H1 (cell line): ENCODE results near the gene CDC73. TPM values are rescaled to one million over a fixed set of nuclear protein-coding genes. Genes with fewer than 3 reads are reported as not detected.

ENCODE experiments used
- CTCF ChIA-PET: fragments of 300-600 bp; sonication (Branson Sonifier 250); formaldehyde crosslinking; loops from one replicate; lab custom pipeline; 2021; ENCODE audit not compliant: partially characterized antibody; lab: Charles Lee
- POLR2A ChIA-PET: fragments of 300-600 bp; sonication (Branson Sonifier 250); formaldehyde crosslinking; loops from one replicate; lab custom pipeline; 2021; ENCODE audit warnings: inconsistent platforms; ENCODE audit not compliant: partially characterized antibody; lab: Charles Lee
- DNase-seq, 2 experiments: peaks; one replicate each; pipeline versions ENCODE4 v3.0.0 to v3.0.0-alpha.2; 2010 to 2022; ENCODE audit warnings: low spot score in 2 of 2, low read depth in 1 of 2, mixed read lengths in 1 of 2
- FAIRE-seq: peaks from 2 replicates; lab custom pipeline; 2011; peaks lifted over from hg19 to GRCh38; lab: Jason Lieb, UNC
- H2AFZ ChIP-seq: 2 replicates; pipeline ENCODE4 v1.8.1; 2012; ENCODE audit warnings: low read length, inconsistent platforms
- H2AK5ac ChIP-seq: 2 replicates; pipeline ENCODE4 v1.6.1; 2013; ENCODE audit warnings: low read depth, low read length
- H2BK120ac ChIP-seq: replicated peaks from 2 replicates; pipeline ENCODE3; 2013; ENCODE audit warnings: low read depth, low read length, inconsistent platforms
- H2BK12ac ChIP-seq: 2 replicates; pipeline ENCODE4 v1.6.1; 2013; ENCODE audit warnings: low read depth, low read length
- H2BK15ac ChIP-seq: 2 replicates; pipeline ENCODE4 v1.6.1; 2013; ENCODE audit warnings: low read length
- H2BK20ac ChIP-seq: 2 replicates; pipeline ENCODE4 v1.6.1; 2013; ENCODE audit warnings: low read length
- H2BK5ac ChIP-seq: 2 replicates; pipeline ENCODE4 v1.6.1; 2013; ENCODE audit warnings: low read depth, low read length
- H3K14ac ChIP-seq: 2 replicates; pipeline ENCODE4 v1.6.1; 2013; ENCODE audit warnings: inconsistent platforms; ENCODE audit not compliant: insufficient read length
- H3K18ac ChIP-seq: 2 replicates; pipeline ENCODE4 v1.6.1; 2013; ENCODE audit warnings: low read length; ENCODE audit errors: extremely low read depth
- H3K23ac ChIP-seq: 2 replicates; pipeline ENCODE4 v1.6.1; 2013; ENCODE audit warnings: inconsistent platforms; ENCODE audit not compliant: insufficient read length
- H3K23me2 ChIP-seq: 2 replicates; pipeline ENCODE4 v1.6.1; 2013; ENCODE audit warnings: low read depth, low read length
- H3K27ac ChIP-seq: 2 replicates; pipeline ENCODE4 v1.6.1; 2011; ENCODE audit warnings: low read depth, low read length, inconsistent platforms
- H3K27me3 ChIP-seq, 4 experiments: replicated peaks in 1 of 4; 1 replicate in 1 of 4; 2 replicates in 3 of 4; pipeline versions ENCODE4 v1.6.1 to v1.8.1; 2011 to 2013; ENCODE audit warnings: low read length in 3 of 4, mild to moderate bottlenecking in 3 of 4, inconsistent platforms in 2 of 4, mixed read lengths in 2 of 4, moderate library complexity in 1 of 4; ENCODE audit not compliant: control insufficient read depth in 3 of 4, insufficient read depth in 3 of 4; ENCODE audit errors: extremely low read depth in 1 of 4
- H3K36me3 ChIP-seq, 4 experiments: 2 replicates each; pipeline versions ENCODE4 v1.6.1 to v1.8.1; 2011 to 2013; ENCODE audit warnings: mild to moderate bottlenecking in 4 of 4, low read length in 3 of 4, moderate library complexity in 2 of 4, control low read depth in 1 of 4, inconsistent platforms in 1 of 4; ENCODE audit not compliant: insufficient read depth in 4 of 4, control insufficient read depth in 2 of 4
- H3K4ac ChIP-seq: replicated peaks from 2 replicates; pipeline ENCODE3; 2013; ENCODE audit warnings: low read length, low read depth, mixed read lengths, inconsistent platforms; ENCODE audit not compliant: insufficient read length
- H3K4me1 ChIP-seq, 4 experiments: replicated peaks in 1 of 4; 1 replicate in 1 of 4; 2 replicates in 3 of 4; pipeline versions ENCODE4 v1.6.1 to v1.8.1; 2011 to 2013; ENCODE audit warnings: low read length in 3 of 4, inconsistent platforms in 2 of 4, mixed read lengths in 1 of 4; ENCODE audit not compliant: insufficient read depth in 4 of 4, control insufficient read depth in 3 of 4
- H3K4me2 ChIP-seq, 2 experiments: 2 replicates each; pipeline versions ENCODE4 v1.6.1 to v1.8.1; 2011 to 2013; ENCODE audit warnings: low read depth in 2 of 2, low read length in 2 of 2, control low read depth in 1 of 2, inconsistent platforms in 1 of 2, mild to moderate bottlenecking in 1 of 2; ENCODE audit not compliant: insufficient read depth in 1 of 2
- H3K4me3 ChIP-seq, 4 experiments: fragments of 200-600, 300-600 bp in 1 of 4; sonication (generic), shearing (Covaris generic), sonication (Bioruptor Twin) in 1 of 4; 2 replicates each; pipeline versions ENCODE4 v1.5.1 to v1.8.1; 2011 to 2016; ENCODE audit warnings: low read length in 4 of 4, low read depth in 3 of 4, control low read depth in 2 of 4, inconsistent platforms in 2 of 4, mild to moderate bottlenecking in 2 of 4, mixed read lengths in 1 of 4, moderate library complexity in 1 of 4; ENCODE audit not compliant: insufficient read depth in 2 of 4; ENCODE audit errors: extremely low read depth in 1 of 4
- H3K56ac ChIP-seq: replicated peaks from 2 replicates; pipeline ENCODE3; 2013; ENCODE audit warnings: low read depth, mild to moderate bottlenecking, mixed read lengths, low read length, inconsistent platforms; ENCODE audit not compliant: insufficient read length
- H3K79me1 ChIP-seq: 2 replicates; pipeline ENCODE4 v1.6.1; 2013; ENCODE audit warnings: low read depth, low read length, control low read depth
- H3K79me2 ChIP-seq, 2 experiments: 2 replicates each; pipeline versions ENCODE4 v1.6.1 to v1.8.1; 2012 to 2013; ENCODE audit warnings: low read length in 2 of 2, mild to moderate bottlenecking in 2 of 2, inconsistent platforms in 1 of 2; ENCODE audit not compliant: insufficient read depth in 2 of 2, control insufficient read depth in 1 of 2
- H3K9ac ChIP-seq, 4 experiments: replicated peaks in 1 of 4; 1 replicate in 1 of 4; 2 replicates in 3 of 4; pipeline versions ENCODE4 v1.6.1 to v1.8.1; 2011 to 2013; ENCODE audit warnings: low read depth in 3 of 4, low read length in 3 of 4, control low read depth in 2 of 4, mild to moderate bottlenecking in 2 of 4, moderate library complexity in 2 of 4, inconsistent platforms in 1 of 4; ENCODE audit errors: extremely low read depth in 1 of 4
- H3K9me3 ChIP-seq, 2 experiments: 2 replicates each; pipeline versions ENCODE4 v1.6.1 to v1.8.1; 2012 to 2013; ENCODE audit warnings: mild to moderate bottlenecking in 2 of 2, moderate library complexity in 2 of 2, control low read depth in 1 of 2, inconsistent platforms in 1 of 2, low read depth in 1 of 2, low read length in 1 of 2, mixed read lengths in 1 of 2; ENCODE audit not compliant: insufficient read depth in 2 of 2
- H4K20me1 ChIP-seq, 2 experiments: replicated peaks in 1 of 2; 2 replicates each; pipeline versions ENCODE3 to v1.8.1; 2011 to 2013; ENCODE audit warnings: inconsistent platforms in 2 of 2, low read length in 2 of 2, mild to moderate bottlenecking in 1 of 2; ENCODE audit not compliant: insufficient read depth in 2 of 2, control insufficient read depth in 1 of 2
- H4K5ac ChIP-seq: 2 replicates; pipeline ENCODE4 v1.6.1; 2013; ENCODE audit warnings: low read length, low read depth, mixed read lengths, inconsistent platforms; ENCODE audit not compliant: insufficient read length
- H4K8ac ChIP-seq: 2 replicates; pipeline ENCODE4 v1.8.0; 2013; ENCODE audit warnings: mild to moderate bottlenecking, moderate library complexity, low read length, inconsistent platforms; ENCODE audit not compliant: insufficient read depth; ENCODE audit errors: extremely low read depth
- H4K91ac ChIP-seq: replicated peaks from 2 replicates; pipeline ENCODE3; 2013; ENCODE audit warnings: low read length, mixed read lengths, inconsistent platforms; ENCODE audit not compliant: insufficient read length
- ATF3 ChIP-seq: IDR thresholded peaks from 2 replicates; pipeline ENCODE4 v1.6.1; 2011; ENCODE audit warnings: low read depth, mild to moderate bottlenecking, low read length; ENCODE audit not compliant: insufficient read depth
- CREB1 ChIP-seq: IDR thresholded peaks from 2 replicates; pipeline ENCODE4 v1.6.1; 2012; ENCODE audit warnings: inconsistent platforms
- EP300 ChIP-seq, 2 experiments: IDR thresholded peaks; 1 replicate in 1 of 2; 2 replicates in 1 of 2; pipeline ENCODE4 v1.6.1; 2011 to 2012; ENCODE audit warnings: low read depth in 2 of 2, low read length in 2 of 2, mild to moderate bottlenecking in 2 of 2, borderline replicate concordance in 1 of 2, inconsistent platforms in 1 of 2, moderate library complexity in 1 of 2
- KDM1A ChIP-seq: fragments of 200-600, 300-600 bp; sonication (generic); IDR thresholded peaks from 2 replicates; pipeline ENCODE4 v1.7.1; 2016; ENCODE audit warnings: mild to moderate bottlenecking, low read length, borderline replicate concordance
- KDM5A ChIP-seq: fragments of 200-600 bp; IDR thresholded peaks from 2 replicates; pipeline ENCODE4 v1.7.1; 2012; ENCODE audit warnings: mild to moderate bottlenecking, low read length, inconsistent platforms, mixed read lengths
- MAX ChIP-seq: IDR thresholded peaks from 2 replicates; pipeline ENCODE4 v1.6.1; 2012; ENCODE audit warnings: inconsistent platforms
- POLR2AphosphoS5 ChIP-seq: IDR thresholded peaks from 2 replicates; pipeline ENCODE4 v1.6.1; 2011; ENCODE audit warnings: low read depth, low read length
- RAD21 ChIP-seq, 2 experiments: IDR thresholded peaks in 1 of 2; conservative IDR thresholded peaks in 1 of 2; 2 replicates each; pipeline ENCODE4 v1.6.1; 2011; ENCODE audit warnings: low read depth in 2 of 2, low read length in 2 of 2, improper control_type of control experiment in 1 of 2, inconsistent platforms in 1 of 2, mild to moderate bottlenecking in 1 of 2, moderate library complexity in 1 of 2
- RBBP5 ChIP-seq: IDR thresholded peaks from 2 replicates; pipeline ENCODE4 v1.7.1; 2012; ENCODE audit warnings: low read depth, mild to moderate bottlenecking, inconsistent platforms, low read length, moderate library complexity, borderline replicate concordance
- SP1 ChIP-seq: IDR thresholded peaks from 2 replicates; pipeline ENCODE4 v1.6.1; 2011; ENCODE audit warnings: low read depth, low read length
- TCF12 ChIP-seq: IDR thresholded peaks from 2 replicates; pipeline ENCODE4 v1.6.1; 2011; ENCODE audit warnings: low read depth, mild to moderate bottlenecking, low read length
- WGBS, 2 experiments: shearing (Covaris generic) in 1 of 2; methylation state at CpG; one replicate each; pipeline versions ENCODE4 v1.1.6 to v1.1.7; 2013 to 2015; ENCODE audit warnings: low lambda C conversion rate in 2 of 2, mixed read lengths in 2 of 2, inconsistent platforms in 1 of 2, low coverage in 1 of 2, missing lambda C conversion rate in 1 of 2; ENCODE audit not compliant: insufficient replicate concordance in 2 of 2, insufficient coverage in 1 of 2, insufficient read length in 1 of 2; ENCODE audit errors: extremely low coverage in 1 of 2, missing lambda C conversion rate in 1 of 2; 5-methylcytosine and 5-hydroxymethylcytosine counted together
- polyA plus RNA-seq, 7 experiments: library from polyadenylated mRNA; depleted of rRNA in 3 of 7; stranded (reverse) in 5 of 7; unstranded in 2 of 7; fragments of >200 nt in 5 of 7; fragments of 200-250 nt in 2 of 7; gene quantifications; 1 replicate in 5 of 7; 2 replicates in 1 of 7; 4 replicates in 1 of 7; pipeline versions ENCODE4 v1.2.1 to v1.2.3, GENCODE V29; 2011 to 2013; ENCODE audit warnings: missing spikeins in 2 of 7, mixed read lengths in 2 of 7
- total RNA-seq: library from RNA; stranded (reverse); fragmentation: NEBNext Ultra II Directional; extraction: Animal tissue kit (Norgen Biotek cat#: 25700); gene quantifications from 2 replicates; pipeline ENCODE4 v1.2.1, GENCODE V29; 2021

Gene CDC73
- total and polyA plus RNA-seq, 2 of the 8 experiments (the other 6 are each of a cell fraction or from before 2014, with no cell fraction given), result 9.8 to 64.0 TPM

DNA sequence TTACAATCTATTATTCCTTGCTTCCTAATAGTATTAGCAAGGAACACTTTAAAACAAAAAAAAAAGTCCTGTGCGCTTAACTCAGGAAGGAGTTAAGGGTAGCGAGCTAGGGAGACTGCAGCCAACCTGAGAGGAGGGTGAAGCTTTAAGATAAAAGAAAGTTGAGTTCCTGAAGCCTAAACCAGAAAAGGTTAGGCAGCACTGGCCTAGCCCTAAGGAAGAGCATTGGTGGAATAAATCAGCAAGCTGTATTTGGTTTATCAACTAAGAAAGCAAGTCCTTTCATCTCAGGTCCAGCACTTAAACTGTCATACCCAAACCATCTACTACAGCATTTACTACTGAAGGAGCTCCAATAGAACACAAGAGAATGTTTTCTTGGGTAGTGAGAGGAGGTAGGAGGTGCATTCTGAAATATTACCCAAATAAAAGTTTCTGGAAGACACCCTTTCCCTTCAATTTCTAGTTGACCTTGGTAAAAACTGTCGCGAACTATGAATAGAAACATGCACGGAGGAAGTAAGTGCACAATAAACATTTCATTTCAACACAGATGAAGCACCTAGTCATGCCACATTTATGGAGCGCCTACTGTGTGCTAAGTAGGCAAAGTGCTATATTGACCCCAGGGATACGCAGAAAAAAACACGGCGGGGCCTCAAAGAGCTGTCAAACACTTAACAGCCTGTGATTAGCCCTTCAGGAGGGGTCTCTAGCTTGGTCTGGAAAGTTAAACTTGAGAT, 17.9 kb upstream of the CDC73 start:
- Histone ChIP-seq H4K8ac (no peak overlapping the region), H2BK15ac (no peak overlapping the region), H3K9me3 (no peaks in the 10 kb centered on the region), H2AFZ (peak overlapping the region; percentile 94; the same call in 1 of the 2 replicates), H2AK5ac (no peak overlapping the region), H3K18ac (no peak overlapping the region), H3K4me3 (peak overlapping the region; percentile 67 to 82 (median 76)), H2BK12ac (no peak overlapping the region), H3K4me2 (peak overlapping the region; percentile 83 to 91), H3K23ac (no peak overlapping the region), H3K4me1 (peaks cover 0 to 5% (median 2%) of the 10 kb centered on the region in 4 experiments; a peak in 4 of 7 replicates), H4K91ac (no peak overlapping the region), H3K23me2 (peaks cover 9% of the 10 kb centered on the region), H3K56ac (no peak overlapping the region), H3K27me3 (peaks cover 0 to 11% (median 3%) of the 10 kb centered on the region in 4 experiments; a peak in 3 of 7 replicates), H2BK120ac (no peak overlapping the region), H4K5ac (no peak overlapping the region), H3K4ac (no peak overlapping the region), H2BK20ac (no peak overlapping the region), H3K14ac (no peak overlapping the region), H3K27ac (no peak overlapping the region)
- DNase-seq, result no peak
- CTCF ChIA-PET, result interaction anchor here (0.5 to 2.3 kb wide), 10 partner anchors 9 to 1785 kb away, joined by 3 to 10 read pairs (median 4); partner anchors contain the start of gene CDC73
- TF ChIP-seq KDM1A (no peak), CREB1 (no peak), RBBP5 (no peak), KDM5A (no peak), POLR2AphosphoS5 (no peak), SP1 (no peak), EP300 (IDR thresholded peaks at IDR 0.05; ENCODE audit: borderline replicate concordance in 1 of 2, low read depth in 2 of 2, low read length in 2 of 2) (no peak), MAX (no peak), RAD21 (IDR thresholded peaks at IDR 0.05 in 1 of 2, conservative IDR thresholded peaks at IDR 0.05 in 1 of 2; ENCODE audit: low read depth in 2 of 2, low read length in 2 of 2) (no peak), TCF12 (no peak), ATF3 (no peak)
- TF ChIP-seq, all 59 proteins: peak for 0
- Histone ChIP-seq H2BK5ac (no peak overlapping the region), H4K20me1 (peaks cover 0 to 2% of the 10 kb centered on the region in 2 experiments), H3K79me2 (no peaks in the 10 kb centered on the region), H3K9ac (no peak overlapping the region), H3K36me3 (peaks cover 0 to 6% (median 2%) of the 10 kb centered on the region in 4 experiments; a peak in 2 of 8 replicates), H3K79me1 (no peaks in the 10 kb centered on the region)
- WGBS, 2 experiments, result 55% methylated on average over 9 of the region's 9 CpGs; no CpG with 5 or more reads in 1 of the 2 experiments
- FAIRE-seq, result no peak
- POLR2A ChIA-PET, result interaction anchor here (1.0 to 5.2 kb wide), 7 partner anchors 9 to 45 kb away, joined by 3 to 21 read pairs (median 6); partner anchors contain the start of genes CDC73, RO60 and UCHL5
